ENCODE measurements around the gene SPSB2.
"Not testable (repeated sequence)": the region's sequence is repeated elsewhere in the genome, so short reads cannot be mapped to it uniquely, and the experiment has no call there.

SPSB2 gene

DNA sequence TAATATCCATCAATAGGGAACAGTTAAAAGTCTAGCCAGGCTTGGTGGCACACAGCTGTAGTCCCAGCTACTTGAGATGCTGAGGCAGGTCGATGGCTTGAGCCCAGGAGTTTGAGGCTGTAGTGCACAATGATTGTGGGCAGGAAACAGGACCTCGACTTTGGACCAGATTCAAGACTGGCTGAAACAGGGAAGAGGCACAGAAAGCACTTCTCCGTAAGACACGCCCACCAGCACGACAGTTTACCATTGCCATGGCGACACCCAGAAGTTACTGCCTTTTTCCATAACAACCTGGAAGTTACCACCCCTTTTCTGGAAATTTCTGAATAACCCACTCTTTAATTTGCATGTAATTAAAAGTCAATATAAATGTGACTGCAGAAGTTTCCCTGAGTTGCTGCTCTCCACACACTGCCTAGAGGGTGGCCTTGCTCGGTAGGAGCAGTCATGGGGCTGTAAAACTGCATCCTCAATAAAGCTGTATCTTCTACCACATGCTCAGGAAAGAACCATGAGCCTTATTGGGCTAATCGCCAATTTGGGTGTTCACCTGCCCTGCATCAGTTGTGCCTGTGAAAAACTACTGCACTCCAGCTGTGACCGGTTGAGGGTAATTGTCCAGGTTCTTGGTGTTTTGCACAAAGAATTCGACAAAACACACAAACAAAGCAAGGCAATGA lies 26.9 kb upstream of the SPSB2 start:
- peak; percentile 24 for DNase-seq

- no peak for DNase-seq
Observed at GRCh38 chr12:6899427-6899826, 26.3 kb upstream of the SPSB2 start.

DNA sequence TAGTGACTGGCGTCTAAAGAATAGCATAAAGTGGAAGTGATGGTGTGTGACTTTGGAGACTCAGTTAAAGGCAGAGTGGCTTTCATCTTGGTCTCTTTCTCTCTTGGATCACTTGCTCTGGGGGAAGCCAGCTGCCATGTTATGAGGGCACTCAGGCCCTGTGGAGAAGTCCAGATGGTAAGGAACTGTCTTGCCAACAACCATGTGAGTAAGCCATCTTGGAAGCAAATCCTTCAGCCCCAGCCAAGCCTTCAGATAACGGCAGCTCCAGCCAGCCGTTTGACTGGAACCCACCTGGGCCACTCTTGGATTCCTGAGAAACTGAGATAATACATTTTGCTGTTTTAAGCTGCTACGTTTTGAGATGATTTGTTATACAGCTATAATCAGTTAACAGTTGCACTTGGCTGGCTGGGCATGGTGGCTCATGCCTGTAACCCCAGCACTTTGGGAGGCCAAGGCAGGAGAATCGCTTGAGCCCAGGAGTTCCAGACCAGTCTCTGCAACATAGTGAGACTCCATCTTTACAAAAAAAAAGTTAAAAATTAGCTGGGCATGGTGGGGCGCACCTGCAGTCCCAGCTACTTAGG lies 23.8 kb upstream of the SPSB2 start:
- no peak for DNase-seq

GRCh38 chr12:6894321-6894720 lies 21.2 kb upstream of the SPSB2 start:
- no peak for DNase-seq

DNA sequence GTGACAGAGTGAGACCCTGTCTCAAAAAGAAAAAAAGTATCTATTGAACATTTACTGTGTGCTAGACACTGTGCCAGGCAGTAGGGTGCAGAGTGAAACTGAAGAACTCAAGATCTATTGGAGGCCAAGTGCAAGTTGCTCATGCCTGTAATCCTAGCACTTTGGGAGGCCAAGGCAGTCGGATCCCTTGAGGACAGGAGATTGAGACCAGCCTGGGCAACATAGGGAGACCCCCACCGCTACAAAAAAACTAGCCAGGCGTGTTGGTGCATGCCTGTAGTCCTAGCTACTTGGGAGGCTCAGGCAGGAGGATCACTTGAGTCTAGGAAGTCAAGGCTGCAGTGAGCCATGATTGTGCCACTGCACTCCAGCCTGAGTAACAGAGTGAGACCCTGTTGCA lies 19.6 kb upstream of the SPSB2 start:
- DNase-seq, result not testable (repeated sequence)

- no peak for DNase-seq
Observed at GRCh38 chr12:6891646-6892001, 18.5 kb upstream of the SPSB2 start.

DNA sequence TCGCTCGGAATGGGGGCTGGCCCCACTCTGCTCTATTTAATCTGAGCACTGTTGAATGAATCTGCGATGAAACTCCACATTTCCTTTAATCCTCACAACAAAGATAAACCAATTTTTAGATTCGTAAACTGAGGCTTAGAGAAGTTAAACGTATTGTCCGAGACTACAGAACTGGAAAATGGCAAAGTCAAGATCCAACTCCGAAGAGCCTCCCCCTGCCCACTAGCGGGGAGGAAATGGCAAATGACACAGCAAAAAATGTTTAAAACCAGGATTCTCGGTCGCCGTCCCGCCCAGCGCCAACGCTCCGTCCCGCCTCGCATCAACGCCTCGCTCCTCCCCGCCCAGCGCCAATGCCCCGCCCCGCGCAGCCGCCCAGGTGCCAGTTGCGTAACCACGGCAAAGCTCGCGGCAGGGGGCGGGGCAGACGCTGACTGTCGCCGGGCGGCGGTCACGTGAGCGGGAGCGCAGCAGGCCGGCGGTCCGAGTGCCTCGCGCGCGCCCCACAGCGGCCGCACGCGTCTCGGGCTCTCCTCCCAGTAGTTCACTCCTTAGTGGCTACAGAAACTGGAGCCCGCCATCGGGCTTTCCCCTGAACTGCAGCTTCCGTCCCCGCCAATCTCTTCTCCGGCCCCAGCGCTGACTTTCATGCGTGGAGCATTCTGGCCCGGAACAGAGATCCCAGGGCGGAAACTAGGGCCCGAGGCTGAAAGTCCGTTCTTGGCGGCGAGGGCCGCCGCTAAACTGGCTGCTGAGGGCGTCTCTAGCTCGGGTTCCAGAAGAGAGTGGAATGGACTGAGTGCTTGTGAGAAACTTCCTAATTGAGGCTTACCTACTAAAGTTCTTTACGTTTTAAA lies 17.9 kb upstream of the SPSB2 start:
- DNase-seq, result peak; percentile 94

DNA sequence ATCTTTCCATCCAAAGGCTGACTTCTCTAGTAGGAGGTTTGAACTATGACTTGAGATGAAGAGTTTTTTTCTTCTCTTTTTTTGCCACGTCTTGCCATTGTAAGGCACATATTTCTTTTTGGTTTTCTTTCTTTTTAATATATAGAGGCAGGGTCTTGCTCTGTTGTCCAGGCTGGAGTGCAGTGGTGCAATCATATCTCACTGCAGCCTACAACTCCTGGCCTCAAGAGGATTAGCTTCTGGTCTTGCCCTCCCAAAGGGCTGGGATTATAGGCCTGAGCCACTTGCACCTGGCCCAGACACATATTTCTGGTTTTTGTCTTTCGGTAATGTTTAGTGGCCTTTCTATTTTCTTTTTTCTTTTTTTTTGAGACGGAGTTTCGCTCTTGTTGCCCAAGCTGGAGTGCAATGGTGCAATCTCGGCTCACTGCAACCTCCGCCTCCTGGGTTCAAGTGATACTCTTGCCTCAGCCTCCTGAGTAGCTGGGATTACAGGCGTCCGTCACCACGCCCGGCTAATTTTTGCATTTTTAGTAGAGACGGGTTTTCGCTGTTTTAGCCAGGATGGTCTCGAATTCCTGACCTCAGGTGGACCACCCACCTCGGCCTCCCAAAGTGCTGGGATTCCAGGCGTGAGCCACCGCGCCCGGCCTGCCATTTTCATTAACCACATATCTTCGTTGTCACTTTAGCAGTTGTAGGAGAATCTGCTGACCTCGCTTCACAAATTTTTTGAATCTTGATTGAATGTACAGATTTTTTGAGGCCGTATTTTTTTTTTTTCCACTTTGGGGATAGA lies 16.9 kb upstream of the SPSB2 start:
- DNase-seq, result not testable (repeated sequence)

- not testable (repeated sequence) for DNase-seq
Observed at GRCh38 chr12:6888794-6889193, 15.7 kb upstream of the SPSB2 start.

- DNase-seq, result no peak
Observed at GRCh38 chr12:6888360-6888759, 15.3 kb upstream of the SPSB2 start.

- DNase-seq, result no peak
Observed at GRCh38 chr12:6887460-6887859, 14.4 kb upstream of the SPSB2 start.

- DNase-seq, result not testable (repeated sequence)
Observed at GRCh38 chr12:6886206-6886999, 13.3 kb upstream of the SPSB2 start.

GRCh38 chr12:6884539-6884938 lies 11.4 kb upstream of the SPSB2 start:
- DNase-seq, result no peak

GRCh38 chr12:6883683-6884082 lies 10.6 kb upstream of the SPSB2 start:
- no peak for DNase-seq

GRCh38 chr12:6883252-6883651 lies 10.1 kb upstream of the SPSB2 start:
- DNase-seq, result no peak

DNA sequence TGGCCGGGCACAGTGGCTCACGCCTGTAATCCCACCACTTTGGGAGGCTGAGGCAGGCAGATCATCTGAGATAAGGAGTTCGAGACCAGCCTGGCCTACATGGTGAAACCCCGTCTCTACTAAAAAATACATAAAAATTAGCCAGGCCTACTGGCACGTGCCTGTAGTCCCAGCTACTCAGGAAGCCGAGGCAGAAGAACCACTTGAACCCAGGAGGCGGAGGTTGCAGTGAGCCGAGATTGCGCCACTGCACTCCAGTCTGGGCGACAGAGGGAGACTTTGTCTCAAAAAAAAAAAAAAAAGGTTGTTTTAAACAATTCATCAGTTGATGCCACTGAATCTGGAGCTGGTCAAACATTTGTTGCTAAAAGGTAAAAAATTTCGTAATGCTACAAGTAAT lies 6.7 kb upstream of the SPSB2 start:
- not testable (repeated sequence) for DNase-seq

GRCh38 chr12:6874015-6874368 lies 889 bp upstream of the SPSB2 start:
- DNase-seq, result not testable (repeated sequence)

- DNase-seq, result peak; percentile 46
Observed at GRCh38 chr12:6872073-6873048, 742 bp downstream of the SPSB2 start.

DNA sequence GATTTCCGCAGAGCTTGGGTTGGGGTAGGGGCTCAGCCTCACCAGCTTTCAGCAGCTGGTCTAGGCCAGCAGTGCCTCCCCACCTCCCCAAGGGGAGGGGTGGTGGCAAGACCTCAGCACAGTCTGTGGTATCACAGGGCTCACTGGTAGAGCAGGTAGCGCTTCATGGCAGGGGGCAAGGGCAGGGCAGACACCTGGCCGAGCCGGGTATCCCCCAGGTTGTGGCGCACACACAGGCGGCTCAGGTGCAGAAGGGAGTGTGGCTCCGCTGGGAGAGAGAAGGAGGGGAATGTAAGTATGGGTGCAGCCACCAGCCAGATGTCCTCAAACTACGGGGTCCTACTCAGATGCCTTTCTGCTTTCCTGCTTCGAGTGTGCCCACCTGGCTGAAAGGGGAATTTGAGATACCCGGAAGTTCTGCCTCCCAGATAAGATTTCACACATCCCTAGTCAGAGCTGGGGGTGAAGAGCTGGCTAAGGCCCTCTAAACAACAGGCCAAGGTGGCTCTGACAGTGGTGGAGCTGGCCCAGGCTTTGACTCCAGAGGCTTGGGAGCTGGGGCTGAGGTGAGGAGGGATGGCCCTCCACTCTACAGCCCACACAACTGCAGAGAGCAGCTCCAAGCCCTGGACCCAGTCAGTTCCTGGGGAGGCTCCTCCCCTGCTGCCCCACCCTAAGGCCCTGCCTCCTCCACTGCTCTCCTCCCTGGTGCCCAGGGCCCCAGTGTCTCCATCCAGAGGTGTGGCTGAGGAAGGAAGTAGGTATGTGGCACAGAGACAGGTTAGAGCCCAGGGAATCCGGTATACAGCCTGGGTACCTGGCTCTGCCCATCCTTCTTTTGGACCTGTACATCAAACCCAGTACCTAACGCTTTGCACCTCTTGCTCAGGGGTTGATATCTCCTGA lies 1.8 kb downstream of the SPSB2 start:
- DNase-seq, result no peak

GRCh38 chr12:6870304-6870703 lies 2.8 kb downstream of the SPSB2 start:
- DNase-seq, result not testable (repeated sequence)
